Stomach (tissue), 4 donors: Measurements from ENCODE around the gene DYNC1LI1.

Experiments used
- CTCF ChIP-seq, 7 experiments: fragments of 450-650 bp in 4 of 7; fragments of 200-600 bp in 3 of 7; sonication (generic) in 3 of 7; IDR thresholded peaks; one replicate each; pipeline ENCODE4 v1.5.1; 2016 to 2019; ENCODE audit warnings: antibody characterized with exemption in 7 of 7, control low read depth in 2 of 7, mild to moderate bottlenecking in 1 of 7
- EP300 ChIP-seq: sonication (generic); formaldehyde crosslinking; IDR thresholded peaks from one replicate; pipeline ENCODE4 v1.6.1; 2017; ENCODE audit warnings: antibody characterized with exemption
- POLR2AphosphoS5 ChIP-seq, 3 donors: sonication (generic); formaldehyde crosslinking; IDR thresholded peaks; one replicate each; pipeline ENCODE4 v1.6.1; 2016; ENCODE audit warnings: antibody characterized with exemption in 3 of 3

- TF ChIP-seq EP300 (no peak), POLR2AphosphoS5 (IDR thresholded peaks at IDR 0.05) (no peak), CTCF (IDR thresholded peaks at IDR 0.05) (no peak)
Observed at GRCh38 chr3:32607522-32607921, 36.9 kb upstream of the DYNC1LI1 start.
